SK-N-SH (cell line): ENCODE measurements around the gene HHIP.

Experiments
- EP300 ChIP-seq, 2 experiments: IDR thresholded peaks; 2 replicates each; pipeline versions ENCODE4 v1.4.0 to v1.6.1; 2012; ENCODE audit warnings: borderline replicate concordance in 1 of 2, low read depth in 1 of 2, low read length in 1 of 2
- MXI1 ChIP-seq: IDR thresholded peaks from 2 replicates; pipeline ENCODE4 v1.6.1; 2012; ENCODE audit warnings: mild to moderate bottlenecking, low read depth, low read length, improper control_type of control experiment
- RAD21 ChIP-seq: IDR thresholded peaks from 2 replicates; pipeline ENCODE4 v1.6.1; 2012; ENCODE audit warnings: mild to moderate bottlenecking, low read length
- TAF1 ChIP-seq: IDR thresholded peaks from 2 replicates; pipeline ENCODE4 v1.6.1; 2012; ENCODE audit warnings: low read depth, mild to moderate bottlenecking, low read length, moderate library complexity, borderline replicate concordance
- TF ChIP-seq, protein P1 (sequence below): fragments of 200-600 bp; sonication (generic); IDR thresholded peaks from 2 replicates; pipeline ENCODE4 v1.6.1; 2017; ENCODE audit warnings: antibody characterized with exemption, mild to moderate bottlenecking, moderate library complexity
- TF ChIP-seq, protein P2 (sequence below): fragments of 150-350 bp; IDR thresholded peaks from 2 replicates; pipeline ENCODE4 v1.6.1; 2017; ENCODE audit warnings: antibody characterized with exemption, low read length, low read depth, borderline replicate concordance
- TF ChIP-seq, protein P3 (sequence below): IDR thresholded peaks from 2 replicates; pipeline ENCODE4 v1.4.0; 2012; ENCODE audit warnings: low read depth

DNA sequence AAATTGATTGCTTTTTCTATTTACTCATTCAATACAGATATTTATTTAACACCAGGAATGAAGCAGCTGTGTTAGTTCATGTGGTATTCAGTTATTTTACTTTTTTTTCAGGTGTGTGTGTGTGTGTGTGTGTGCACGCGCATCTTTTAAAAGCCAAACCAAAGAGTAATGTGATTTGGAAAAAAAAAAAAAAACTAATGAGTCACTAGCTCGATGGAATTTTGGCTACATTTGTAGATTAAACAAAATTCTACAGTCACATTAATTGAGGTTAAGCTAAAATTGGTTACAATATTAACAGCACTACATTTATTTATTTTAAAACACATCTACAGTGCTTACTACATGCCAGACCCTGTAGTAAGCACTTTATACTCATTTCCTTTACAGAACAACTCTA lies 66.8 kb downstream of the HHIP start:
- TF ChIP-seq MXI1 (no peak), RAD21 (no peak), EP300 (IDR thresholded peaks at IDR 0.05; ENCODE audit: borderline replicate concordance in 1 of 2, low read depth in 1 of 2, low read length in 1 of 2) (no peak), TAF1 (no peak)
- TF ChIP-seq, protein P1, sequence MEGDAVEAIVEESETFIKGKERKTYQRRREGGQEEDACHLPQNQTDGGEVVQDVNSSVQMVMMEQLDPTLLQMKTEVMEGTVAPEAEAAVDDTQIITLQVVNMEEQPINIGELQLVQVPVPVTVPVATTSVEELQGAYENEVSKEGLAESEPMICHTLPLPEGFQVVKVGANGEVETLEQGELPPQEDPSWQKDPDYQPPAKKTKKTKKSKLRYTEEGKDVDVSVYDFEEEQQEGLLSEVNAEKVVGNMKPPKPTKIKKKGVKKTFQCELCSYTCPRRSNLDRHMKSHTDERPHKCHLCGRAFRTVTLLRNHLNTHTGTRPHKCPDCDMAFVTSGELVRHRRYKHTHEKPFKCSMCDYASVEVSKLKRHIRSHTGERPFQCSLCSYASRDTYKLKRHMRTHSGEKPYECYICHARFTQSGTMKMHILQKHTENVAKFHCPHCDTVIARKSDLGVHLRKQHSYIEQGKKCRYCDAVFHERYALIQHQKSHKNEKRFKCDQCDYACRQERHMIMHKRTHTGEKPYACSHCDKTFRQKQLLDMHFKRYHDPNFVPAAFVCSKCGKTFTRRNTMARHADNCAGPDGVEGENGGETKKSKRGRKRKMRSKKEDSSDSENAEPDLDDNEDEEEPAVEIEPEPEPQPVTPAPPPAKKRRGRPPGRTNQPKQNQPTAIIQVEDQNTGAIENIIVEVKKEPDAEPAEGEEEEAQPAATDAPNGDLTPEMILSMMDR, result no peak
- TF ChIP-seq, protein P2, sequence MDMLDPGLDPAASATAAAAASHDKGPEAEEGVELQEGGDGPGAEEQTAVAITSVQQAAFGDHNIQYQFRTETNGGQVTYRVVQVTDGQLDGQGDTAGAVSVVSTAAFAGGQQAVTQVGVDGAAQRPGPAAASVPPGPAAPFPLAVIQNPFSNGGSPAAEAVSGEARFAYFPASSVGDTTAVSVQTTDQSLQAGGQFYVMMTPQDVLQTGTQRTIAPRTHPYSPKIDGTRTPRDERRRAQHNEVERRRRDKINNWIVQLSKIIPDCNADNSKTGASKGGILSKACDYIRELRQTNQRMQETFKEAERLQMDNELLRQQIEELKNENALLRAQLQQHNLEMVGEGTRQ, result no peak
- TF ChIP-seq, protein P3, sequence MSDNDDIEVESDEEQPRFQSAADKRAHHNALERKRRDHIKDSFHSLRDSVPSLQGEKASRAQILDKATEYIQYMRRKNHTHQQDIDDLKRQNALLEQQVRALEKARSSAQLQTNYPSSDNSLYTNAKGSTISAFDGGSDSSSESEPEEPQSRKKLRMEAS, result no peak
